LoVo (cell line): Measurements from ENCODE around the gene JAKMIP2.
"Not testable (repeated sequence)": the region's sequence is repeated elsewhere in the genome, so short reads cannot be mapped to it uniquely, and the experiment has no call there.

Experiments used
- DNase-seq: peaks from one replicate; pipeline ENCODE4 v3.0.0-alpha.2; 2016; ENCODE audit warnings: low spot score

JAKMIP2 gene

DNA sequence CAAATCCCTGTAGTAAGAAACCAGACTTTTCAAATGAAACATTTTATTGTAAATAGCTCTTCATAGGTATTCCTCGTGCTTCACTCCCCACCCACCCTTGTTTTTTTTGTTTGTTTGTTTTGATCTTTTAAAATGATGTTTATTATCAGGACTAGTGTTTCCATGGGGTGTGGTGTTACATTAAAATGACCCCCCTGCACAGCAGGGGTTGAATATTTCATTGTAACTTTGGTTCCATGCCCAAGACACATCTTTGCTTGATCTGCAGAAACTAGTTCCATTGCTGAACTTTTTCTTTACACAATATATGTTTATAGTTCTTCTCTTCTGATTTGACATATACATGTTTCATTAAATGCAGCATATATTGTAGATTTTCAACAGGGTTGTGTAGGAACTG lies 191.4 kb downstream of the JAKMIP2 start:
- DNase-seq: no peak

DNA sequence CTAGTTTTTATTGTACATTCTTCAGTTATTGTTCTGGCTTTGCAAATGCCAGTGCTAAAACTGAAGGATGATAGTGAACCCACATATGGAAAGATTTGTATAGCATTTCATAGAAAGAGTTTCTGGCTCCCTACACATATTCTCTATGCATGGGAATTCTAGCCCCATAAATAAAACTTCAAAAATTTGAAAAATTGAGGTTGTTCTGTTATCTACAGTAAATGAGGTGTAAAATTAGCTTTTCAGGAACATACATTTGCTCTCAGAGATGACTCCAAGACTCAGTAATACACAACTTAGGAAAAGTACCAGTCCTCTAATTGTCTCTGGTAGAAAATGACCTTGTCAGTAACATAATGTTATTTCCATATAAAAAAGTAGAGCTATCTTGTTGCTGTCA lies 192.4 kb downstream of the JAKMIP2 start:
- DNase-seq: no peak

- DNase-seq: no peak
Observed at GRCh38 chr5:147586832-147587231, 195.7 kb downstream of the JAKMIP2 start.

DNA sequence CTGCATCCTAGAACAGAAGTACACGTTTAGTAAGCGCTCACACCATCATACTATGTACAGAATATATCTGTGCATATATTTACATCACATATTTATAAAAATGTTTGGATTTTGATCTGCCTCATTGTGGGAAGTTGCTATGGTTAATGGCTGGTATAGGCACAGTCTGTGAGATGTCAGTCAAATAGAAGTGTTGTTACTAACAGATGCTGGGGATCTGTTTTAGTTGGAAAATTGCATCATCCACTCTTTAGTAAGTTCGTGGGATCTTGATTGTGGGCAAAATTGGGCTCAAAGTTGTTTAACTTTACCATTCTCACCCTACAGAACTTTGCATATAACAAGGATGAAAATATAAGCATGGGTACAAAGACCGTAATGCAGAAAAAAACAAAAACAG lies 196.3 kb downstream of the JAKMIP2 start:
- DNase-seq: no peak

- DNase-seq: not testable (repeated sequence)
Observed at GRCh38 chr5:147582272-147582671, 200.3 kb downstream of the JAKMIP2 start.

DNA sequence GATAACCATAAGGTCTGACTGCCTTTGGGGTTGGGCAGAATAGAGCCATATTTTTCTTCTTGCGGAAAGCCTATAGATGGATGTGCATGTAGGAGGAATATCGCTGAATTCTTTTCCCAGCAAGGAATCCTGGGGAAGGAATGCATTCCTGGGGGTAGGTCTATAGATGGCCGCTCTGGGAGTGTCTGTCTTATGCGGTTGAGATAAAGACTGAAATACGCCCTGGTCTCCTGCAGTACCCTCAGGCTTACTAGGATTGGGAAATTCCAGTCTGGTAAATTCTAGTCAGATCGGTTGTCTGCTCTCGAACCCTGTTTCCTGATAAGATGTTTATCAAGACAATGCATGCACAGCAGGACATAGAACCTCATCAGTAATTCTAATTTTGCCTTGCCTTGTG lies 202.1 kb downstream of the JAKMIP2 start:
- not testable (repeated sequence) for DNase-seq

DNA sequence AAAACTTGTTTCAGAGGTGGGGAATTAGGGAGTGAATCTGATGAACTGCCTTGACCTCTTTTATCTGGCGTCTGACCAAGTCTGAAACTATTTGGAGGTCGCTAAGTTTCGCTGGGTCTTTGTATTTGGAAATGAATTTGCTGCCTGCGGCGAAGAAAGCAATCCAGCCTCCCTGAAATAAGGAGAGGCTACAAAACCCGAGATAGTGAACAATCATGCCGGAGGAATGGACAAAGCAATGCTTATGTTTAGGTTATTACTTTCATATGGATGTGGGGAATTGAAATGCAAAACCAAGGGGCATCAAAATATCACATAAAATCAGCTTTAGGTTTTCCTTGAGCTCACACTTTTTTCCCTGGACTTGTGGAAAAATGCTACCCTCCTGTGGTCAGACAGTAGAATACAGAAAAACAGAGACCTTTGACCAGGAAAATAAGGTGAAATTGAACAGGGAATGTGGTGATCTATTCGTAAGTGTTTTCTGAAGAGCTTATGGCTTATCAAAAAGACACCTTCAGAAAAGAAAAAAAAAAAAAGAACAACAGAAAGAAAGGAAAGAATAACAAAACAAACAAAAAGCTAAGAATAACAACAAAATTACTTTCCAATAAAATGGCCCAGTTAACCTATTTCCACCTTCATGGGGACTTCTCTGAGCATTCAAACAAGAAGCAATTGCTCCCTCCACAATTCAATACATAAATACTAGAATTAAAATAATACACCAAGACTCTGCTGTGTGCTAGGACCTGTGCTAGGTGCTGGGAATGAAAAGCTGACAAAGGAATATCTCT lies 204.1 kb downstream of the JAKMIP2 start:
- DNase-seq: peak; percentile 67

GRCh38 chr5:147576646-147577535 lies 205.6 kb downstream of the JAKMIP2 start:
- peak; percentile 41 for DNase-seq

- DNase-seq: no peak
Observed at GRCh38 chr5:147575598-147575997, 206.9 kb downstream of the JAKMIP2 start.

GRCh38 chr5:147573211-147573610 lies 209.3 kb downstream of the JAKMIP2 start:
- DNase-seq: no peak

DNA sequence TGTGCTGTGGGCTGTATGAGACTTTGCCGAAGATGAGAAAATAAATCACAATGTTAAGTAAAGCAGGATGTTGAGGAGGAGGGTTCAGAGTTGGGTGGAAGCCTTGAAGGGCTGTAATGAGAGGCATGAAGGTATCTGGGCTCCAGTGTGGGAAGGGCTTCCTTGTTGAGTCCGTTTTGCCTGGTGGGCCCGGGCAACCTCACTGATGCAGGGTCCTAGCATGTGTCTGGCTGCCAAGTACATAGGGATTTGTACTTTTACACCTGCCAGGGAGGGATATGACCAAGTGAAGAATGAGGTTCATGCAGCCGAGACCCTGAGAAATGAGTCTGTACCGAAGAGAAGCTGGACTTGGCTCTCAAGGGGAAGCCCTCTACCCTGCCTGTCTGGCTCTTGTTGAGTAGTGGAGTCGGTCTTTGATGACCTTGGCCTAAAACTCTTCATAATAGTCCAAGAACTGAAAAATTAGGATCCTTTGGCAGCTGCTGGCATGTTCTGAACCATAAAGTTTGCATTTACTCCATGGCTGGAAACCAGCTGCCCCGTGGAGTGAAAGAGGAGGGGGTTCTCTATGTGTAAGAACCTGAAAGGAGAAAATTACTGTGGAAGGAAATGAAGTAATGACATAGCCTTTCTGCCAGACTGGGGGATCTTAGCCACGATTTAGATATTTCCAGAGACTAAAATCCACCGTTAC lies 213.7 kb downstream of the JAKMIP2 start:
- no peak for DNase-seq

GRCh38 chr5:147567917-147568598 lies 214.5 kb downstream of the JAKMIP2 start:
- DNase-seq: peak; percentile 28

- DNase-seq: no peak
Observed at GRCh38 chr5:147565524-147565923, 217.0 kb downstream of the JAKMIP2 start.

- DNase-seq: no peak
Observed at GRCh38 chr5:147564124-147564486, 218.4 kb downstream of the JAKMIP2 start.

GRCh38 chr5:147563466-147564123 lies 218.9 kb downstream of the JAKMIP2 start:
- no peak for DNase-seq

GRCh38 chr5:147561435-147561834 lies 221.1 kb downstream of the JAKMIP2 start:
- DNase-seq: no peak

GRCh38 chr5:147560718-147561331 lies 221.7 kb downstream of the JAKMIP2 start:
- no peak for DNase-seq

DNA sequence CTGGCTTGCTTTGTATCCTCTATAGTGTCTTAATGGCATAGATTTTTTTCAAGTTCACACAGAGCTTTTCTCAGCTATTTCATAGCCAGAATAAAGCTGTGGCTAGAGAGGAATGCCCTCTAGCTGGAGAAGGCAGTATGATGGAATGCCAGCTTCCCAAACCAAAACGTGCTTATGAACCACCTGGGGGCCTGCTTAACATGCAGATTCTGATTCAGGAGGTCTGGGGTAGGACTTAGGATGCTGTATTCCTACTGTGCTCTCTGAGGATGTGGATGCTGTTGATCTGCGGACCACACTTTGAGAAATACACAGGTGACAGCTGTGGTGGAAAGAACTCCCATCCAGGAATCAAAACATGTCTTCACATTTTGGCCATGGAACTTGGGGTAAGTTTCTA lies 222.8 kb downstream of the JAKMIP2 start:
- DNase-seq: no peak

- no peak for DNase-seq
Observed at GRCh38 chr5:147558826-147559225, 223.7 kb downstream of the JAKMIP2 start.

- no peak for DNase-seq
Observed at GRCh38 chr5:147557876-147558745, 224.4 kb downstream of the JAKMIP2 start.
